HG02571 (cell line): ENCODE data around the gene PALLD.
"Not testable (repeated sequence)": the region's sequence is repeated elsewhere in the genome, so short reads cannot be mapped to it uniquely, and the experiment has no call there.

Source experiments
- ATAC-seq: cut with Tn5 transposase; IDR thresholded peaks from one replicate; pipeline ENCODE4 v1.9.1; 2021; ENCODE audit warnings: mild to moderate bottlenecking, moderate library complexity; ENCODE audit not compliant: unreplicated experiment

PALLD gene

GRCh38 chr4:168917138-168917779 lies 420.4 kb downstream of the PALLD start:
- ATAC-seq = no peak

DNA sequence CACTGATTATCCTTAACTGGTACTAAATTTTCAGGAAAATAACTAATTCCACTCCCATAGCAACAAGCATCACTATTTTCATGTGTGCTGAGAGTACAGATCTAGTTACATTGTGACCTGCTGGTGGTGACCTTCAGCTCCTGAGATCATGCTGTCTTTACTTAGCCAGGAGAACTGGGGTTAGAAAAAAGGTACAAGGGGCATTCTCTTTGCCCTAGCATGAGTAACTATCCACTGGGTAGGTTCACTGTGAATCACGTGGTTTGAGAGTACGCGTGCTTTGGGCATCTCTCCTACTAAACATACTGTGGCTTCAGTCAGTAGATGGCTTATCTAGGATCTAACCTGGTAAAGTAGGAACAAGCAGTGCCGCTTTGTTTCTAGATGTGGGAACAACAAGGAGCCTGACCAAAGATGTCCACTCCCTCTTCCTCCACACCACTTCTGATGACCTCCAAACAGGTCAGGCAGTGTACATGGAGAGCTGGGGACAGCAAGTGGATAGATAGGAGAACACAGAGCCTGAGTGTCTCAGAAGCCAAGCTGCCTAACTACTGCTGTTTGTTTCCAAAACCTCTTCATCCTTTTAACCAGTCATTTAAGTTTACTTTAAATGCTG lies 423.0 kb downstream of the PALLD start:
- no peak for ATAC-seq

DNA sequence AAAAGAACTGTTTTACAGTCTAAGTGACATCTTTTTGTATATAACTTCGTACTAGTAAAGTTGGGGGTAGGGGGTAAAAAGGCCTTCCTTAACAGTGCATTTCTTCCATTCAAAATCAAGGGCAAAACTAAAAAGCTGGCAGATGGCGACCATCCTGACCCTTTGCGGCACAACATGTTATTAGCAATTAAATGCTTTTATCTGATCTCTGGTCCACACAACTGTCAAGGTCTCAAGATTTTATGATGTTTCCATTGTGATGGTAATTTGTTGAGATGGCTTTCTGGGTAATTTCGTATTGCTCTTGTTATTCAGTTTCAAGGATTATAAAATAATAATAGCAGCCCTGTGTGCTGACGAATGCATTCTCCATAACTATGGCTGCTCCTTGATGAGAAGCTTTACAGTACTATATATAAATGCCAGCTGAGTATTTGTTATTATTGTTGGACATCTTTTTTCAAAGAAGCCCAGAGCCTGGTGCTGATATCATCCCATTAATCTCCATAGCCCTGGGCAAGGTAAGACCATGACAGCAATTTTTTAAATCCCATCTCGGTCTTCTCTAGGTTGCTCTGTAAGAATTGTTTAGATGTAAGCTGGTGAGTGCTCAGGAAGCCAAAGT lies 423.7 kb downstream of the PALLD start:
- no peak for ATAC-seq

GRCh38 chr4:168923526-168924194 lies 426.8 kb downstream of the PALLD start:
- ATAC-seq = peak; percentile 77

DNA sequence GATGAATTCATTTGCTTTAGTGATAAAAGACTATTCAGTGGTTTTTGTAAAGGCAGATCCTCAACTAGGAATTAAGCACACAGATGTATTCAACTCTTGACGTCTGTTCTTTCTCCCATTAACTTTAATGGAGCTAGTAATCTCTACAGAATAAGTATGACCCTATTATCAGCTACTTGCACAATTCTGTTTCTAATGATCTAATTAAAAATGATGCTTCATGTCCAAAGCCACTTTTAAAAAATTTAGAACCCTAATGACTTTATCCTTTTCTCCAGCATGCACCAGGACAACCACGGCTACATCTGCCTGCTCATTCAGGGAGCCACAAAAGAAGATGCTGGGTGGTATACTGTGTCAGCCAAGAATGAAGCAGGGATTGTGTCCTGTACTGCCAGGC lies 427.8 kb downstream of the PALLD start:
- ATAC-seq = no peak

- ATAC-seq = no peak
Measured at GRCh38 chr4:168925789-168926490, 429.1 kb downstream of the PALLD start.

DNA sequence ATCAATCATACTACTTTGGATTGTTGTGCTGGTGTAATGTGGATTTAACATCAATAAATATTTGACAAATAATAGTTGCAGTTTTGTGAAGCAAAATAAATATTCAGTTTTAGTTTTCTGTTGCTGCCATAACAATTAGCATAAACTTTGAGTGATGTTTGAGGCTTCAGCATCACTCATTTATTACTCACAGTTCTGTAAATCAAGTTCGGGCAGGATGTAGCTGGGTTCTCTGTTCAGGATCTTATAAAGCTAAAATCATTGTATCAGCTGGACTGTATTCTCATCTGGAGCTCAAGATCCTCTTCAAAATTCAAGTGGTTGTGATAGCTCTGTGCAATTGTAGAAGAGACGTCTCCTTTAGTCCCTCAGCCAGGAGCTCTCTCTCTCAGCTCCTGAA lies 431.5 kb downstream of the PALLD start:
- no peak for ATAC-seq

DNA sequence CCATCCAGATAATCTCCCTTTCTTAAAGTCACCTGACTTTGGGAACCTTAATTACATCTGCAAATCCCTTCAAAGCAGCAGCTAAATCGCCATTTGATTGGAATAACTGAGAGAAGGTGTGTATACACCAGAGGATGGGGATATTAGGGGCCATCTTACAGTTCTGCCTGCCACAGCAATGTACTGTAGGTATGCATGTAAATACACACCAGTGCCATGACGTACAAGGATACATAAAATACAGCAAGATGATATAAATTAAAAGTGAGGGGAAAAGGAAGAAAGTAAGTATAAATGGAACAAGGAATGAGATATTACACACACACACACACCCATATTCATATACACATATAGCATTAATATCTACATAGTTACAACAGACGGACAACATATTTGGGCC lies 432.0 kb downstream of the PALLD start:
- no peak for ATAC-seq

GRCh38 chr4:168930413-168931196 lies 433.8 kb downstream of the PALLD start:
- ATAC-seq = no peak

- no peak for ATAC-seq
Measured at GRCh38 chr4:168931215-168931650, 434.4 kb downstream of the PALLD start.

GRCh38 chr4:168932138-168932537 lies 435.3 kb downstream of the PALLD start:
- ATAC-seq = no peak

DNA sequence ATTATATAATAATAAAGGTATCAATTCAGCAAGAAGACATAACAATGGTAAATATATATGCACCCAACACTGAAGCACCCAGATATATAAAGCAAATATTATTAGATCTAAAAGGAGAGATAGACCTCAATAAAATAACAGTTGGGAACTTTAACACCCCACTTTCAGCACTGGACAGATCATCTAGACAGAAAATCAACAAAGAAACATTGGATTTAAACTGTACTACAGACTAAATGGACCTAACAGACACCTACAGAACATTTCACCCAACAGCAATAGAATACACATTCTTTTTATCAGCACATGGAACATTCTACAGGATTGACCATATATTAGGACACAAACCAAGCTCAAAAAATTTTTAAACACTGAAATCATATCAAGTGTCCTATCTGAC lies 436.6 kb downstream of the PALLD start:
- no peak for ATAC-seq

DNA sequence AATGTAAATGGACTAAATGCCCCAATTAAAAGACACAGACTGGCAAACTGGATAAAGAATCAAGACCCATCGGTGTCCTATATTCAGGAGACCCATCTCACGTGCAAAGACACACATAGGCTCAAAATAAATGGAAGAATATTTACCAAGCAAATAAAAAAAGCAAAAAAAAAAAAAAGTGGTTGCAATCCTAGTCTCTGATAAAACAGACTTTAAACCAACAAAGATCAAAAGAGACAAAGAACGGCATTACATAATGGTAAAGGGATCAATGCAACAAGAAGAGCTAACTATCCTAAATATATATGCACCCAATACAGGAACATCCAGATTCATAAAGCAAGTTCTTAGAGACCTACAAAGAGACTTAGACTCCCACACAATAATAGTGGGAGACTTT lies 440.6 kb downstream of the PALLD start:
- not testable (repeated sequence) for ATAC-seq

DNA sequence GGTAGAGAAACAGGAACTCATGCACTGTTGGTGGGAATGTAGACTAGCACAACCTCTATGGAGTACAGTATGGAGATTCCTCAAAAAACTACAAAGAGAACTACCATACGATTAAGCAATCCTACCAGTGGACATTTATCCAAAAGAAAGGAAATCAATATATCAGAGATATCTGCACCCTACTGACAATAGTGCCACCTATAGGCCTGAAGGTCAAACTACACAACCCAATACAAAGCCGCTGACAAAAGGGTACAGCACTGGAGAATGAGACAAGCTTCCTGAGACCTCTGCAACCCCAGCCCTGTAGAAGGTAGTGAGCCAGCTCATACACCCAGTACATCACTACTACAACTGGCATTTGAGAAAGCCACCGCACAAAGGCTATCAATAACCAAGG lies 446.1 kb downstream of the PALLD start:
- no peak for ATAC-seq

DNA sequence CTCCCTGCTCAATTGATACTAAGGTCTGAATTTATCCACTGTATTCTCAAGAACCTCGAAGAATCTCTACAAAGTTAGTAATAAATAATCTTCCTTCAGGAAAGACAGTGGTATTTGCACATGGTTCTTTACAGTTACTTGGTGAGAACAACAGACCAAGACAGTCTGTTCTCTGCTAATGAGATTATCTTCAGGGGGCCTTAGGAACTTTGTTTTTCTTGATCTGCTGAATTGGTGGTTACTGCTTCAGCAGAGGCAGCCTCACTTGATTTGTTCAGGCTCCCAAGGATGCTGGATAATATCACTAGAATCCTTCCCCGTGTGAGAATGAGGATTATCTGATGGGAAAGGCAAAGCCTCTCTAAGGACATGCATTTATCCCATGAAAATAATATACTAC lies 448.4 kb downstream of the PALLD start:
- ATAC-seq = no peak

DNA sequence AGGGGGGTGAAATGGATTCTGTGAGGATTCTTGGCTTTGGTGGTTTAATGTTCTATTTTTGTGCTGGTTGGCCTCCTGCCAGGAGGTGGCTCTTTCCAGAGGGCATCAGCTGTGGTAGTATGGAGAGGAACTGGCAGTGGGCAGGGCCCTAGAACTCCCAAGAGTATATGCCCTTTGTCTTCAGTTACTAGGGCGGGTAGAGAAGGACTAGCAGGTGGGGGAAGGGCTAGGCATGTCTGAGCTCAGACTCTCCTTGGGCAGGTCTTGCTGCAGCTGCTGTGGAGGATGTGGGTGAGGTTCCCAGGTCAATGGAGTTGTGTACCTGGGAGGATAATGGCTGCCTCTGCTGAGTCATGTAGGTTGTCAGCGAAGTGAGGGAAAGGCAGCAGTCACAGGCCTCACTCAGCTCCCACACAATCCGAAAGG lies 456.0 kb downstream of the PALLD start:
- not testable (repeated sequence) for ATAC-seq

GRCh38 chr4:168955674-168956073 lies 458.8 kb downstream of the PALLD start:
- ATAC-seq = no peak

DNA sequence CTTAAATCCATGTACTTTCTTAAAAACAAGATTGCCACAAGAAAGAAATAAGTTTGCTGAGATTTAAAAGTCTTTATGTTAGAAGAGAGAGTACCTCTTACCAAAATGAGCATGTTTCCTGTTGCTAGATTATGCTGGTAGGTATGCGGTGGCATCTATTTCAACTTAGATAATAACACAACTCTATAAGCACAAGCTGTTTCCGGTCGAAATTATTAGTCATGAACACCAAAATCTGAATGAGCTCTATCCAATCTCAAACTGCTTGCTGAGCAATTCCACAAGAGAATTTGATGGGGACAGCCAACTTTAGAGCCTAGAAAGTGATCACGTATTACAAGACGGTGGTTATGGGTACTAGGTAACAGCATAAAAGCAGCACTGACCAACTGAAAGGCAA lies 463.9 kb downstream of the PALLD start:
- ATAC-seq = no peak

DNA sequence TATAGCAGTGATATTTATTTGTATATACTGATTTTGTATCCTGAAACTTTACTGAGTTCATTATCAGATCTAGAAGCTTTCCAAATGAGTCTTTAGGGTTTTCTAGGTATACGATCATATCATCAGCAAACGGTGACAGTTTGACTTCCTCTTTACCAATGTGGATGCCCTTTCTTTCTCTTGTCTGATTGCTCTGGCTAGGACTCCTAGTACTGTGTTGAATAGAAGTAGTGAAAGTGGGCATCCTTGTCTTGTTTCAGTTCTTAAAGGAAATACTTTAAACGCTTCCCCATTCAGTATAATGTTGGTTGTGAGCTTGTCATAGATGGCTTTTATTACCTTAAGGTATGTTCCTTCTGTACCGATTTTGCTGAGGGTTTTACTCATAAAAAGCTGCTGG lies 475.7 kb downstream of the PALLD start:
- no peak for ATAC-seq
